Measurements from ENCODE around the gene FAM110A.
"Not testable (repeated sequence)": the region's sequence is repeated elsewhere in the genome, so short reads cannot be mapped to it uniquely, and the experiment has no call there.

The FAM110A gene

DNA sequence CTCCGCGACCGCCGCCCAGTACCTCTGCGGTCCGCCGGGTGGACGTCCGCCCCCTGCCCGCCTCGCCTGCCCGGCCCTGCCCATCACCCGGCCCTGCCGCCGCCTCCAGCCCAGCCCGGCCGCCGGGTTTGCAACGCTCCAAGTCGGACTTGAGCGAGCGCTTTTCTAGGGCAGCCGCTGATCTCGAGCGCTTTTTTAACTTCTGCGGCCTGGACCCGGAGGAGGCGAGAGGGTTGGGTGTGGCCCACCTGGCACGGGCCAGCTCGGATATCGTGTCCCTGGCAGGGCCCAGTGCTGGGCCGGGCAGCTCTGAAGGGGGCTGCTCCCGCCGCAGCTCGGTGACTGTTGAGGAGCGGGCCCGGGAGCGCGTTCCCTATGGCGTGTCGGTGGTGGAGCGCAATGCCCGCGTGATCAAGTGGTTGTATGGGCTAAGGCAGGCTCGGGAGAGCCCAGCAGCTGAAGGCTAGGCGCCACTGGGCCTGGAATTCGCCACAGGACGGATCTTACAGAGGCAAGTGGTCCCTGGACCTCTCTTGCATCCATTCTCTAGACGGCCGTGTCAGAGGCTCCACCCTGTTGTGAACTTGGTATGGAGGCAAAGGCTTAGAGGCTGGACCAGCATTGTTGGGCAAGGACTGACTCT, 11.8 kb downstream of the FAM110A start:
- DNase-seq, result no peak

GRCh38 chr20:845941-846893, 12.7 kb downstream of the FAM110A start:
- DNase-seq, result peak; percentile 21

DNA sequence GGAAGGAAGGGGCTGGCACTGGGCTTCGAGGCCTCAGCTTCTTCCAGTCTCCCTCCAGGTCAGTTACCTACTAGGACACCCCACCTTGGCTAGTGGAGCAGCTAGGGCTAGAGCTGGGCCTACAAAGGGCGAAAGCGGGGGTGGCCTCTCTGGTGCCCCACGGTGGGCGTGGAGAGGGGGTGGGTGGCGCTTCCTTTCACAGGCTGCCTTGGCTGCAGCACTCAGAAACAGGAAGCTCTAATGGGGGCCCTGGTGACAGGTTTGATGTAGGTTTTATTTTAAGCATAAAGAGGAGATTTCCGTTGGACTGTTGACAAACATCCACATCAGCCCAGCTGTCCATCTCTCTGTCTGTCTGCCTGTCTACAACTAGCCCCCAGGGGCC, 13.4 kb downstream of the FAM110A start:
- DNase-seq, result peak; percentile 24

DNA sequence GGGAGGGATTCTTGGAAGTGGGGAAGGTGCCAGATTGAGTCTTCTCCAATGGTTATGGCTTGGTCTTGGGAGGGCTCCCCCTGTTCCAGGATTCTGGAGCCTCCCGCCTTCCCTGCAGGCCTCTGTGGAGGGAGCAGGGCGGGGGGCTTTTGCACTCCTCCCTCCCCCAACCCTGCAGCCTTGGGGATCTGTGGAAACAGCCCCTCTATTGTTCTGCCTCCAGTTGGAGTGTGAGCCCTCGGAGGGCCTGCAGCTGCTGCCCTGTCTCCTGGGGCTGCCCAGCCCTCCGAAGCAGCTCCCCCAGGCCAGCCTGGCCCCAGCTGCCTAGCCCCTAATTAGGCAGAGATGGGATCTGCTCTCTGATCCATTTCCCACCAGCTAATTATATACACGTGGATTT, 14.7 kb downstream of the FAM110A start:
- no peak for DNase-seq

- DNase-seq, result not testable (repeated sequence)
These were observed 15.2 kb downstream of the FAM110A start for GRCh38 chr20:848731-849130.

DNA sequence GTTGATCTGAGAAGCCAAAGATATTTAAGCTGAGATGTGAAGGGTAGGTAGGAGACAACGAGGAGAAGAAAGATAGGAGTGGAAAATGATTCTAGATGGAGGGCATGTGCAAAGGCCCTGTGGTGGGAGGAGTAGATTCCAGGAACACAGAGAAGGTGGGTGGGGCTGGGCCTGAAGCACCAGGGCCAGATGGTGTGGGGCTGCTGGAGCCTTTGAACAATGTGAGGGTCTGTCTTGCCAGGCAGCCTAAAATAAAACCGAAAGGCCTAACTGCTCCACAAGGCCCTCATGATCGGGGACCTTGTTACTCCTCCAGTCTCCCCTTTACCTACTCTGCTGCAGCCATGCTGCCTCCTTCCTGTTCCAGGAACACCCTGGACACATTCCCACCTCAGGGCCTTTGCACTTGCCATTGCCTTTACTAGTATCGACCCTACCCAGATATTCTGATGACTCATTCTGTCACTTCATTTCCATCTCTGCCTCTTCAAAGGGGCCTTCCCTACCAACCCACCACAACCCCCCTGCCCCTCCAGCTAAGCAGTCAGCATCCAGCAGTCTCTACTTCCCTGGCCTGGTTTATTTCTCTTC, 20.0 kb downstream of the FAM110A start:
- DNase-seq, result no peak

DNA sequence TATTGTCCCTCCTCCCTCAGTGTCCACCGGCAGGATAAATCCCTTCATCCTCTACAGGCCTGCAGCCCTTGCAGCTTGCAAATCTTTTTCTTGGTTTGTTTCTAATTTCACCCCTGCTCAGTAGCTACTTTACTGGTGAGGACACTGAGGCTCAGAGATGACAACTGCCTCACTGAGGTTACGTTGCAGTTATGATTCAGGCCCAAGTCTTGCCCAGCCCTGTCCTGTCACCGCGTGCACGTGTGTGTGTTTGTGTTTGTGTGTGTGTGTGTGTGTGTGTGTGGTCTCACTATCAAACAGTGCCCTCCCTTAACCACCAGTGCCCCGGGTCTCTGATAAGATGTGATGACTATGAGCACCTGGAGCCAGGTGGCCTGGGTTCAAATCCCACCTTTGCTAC, 21.1 kb downstream of the FAM110A start:
- no peak for DNase-seq

- DNase-seq, result no peak
These were observed 22.2 kb downstream of the FAM110A start for GRCh38 chr20:855466-856360.

DNA sequence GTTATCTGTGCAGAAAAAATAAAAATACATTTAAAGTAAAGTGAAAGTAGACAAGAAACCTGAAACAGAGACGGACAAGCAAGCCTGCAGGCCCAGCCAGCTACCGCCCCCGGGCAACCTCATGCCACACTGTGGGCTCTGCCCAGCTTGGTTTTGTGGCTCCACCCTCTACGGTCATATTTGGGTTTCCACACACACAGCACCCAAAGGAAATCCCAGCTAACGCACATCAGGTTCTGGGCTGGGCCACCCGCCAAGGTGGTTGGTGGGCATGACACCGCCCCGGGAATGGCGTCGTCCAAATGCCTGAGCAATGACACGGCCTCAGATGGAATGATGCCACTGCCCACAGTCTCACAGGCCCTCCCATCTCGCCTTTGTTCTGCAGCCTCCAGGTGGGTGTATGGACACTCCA, 22.9 kb downstream of the FAM110A start:
- DNase-seq, result no peak

DNA sequence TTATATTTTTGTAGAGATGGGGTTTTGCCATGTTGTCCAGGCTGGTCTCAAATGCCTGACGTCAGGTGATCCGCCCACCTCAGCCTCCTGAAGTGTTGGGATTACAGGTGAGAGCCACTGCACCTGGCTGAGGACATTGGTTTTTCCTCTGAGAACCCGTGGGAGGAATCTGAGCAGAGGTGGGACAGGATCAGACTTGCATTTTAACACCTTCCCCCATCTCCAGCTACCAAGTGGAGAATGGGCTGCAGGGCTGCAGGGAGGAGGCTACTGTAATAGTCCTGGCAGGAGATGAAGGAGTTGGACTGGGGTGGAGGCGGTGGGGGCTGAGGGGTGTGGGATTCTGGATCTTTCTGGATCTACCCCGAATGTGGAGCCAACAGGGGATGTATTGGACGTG, 24.5 kb downstream of the FAM110A start:
- no peak for DNase-seq

DNA sequence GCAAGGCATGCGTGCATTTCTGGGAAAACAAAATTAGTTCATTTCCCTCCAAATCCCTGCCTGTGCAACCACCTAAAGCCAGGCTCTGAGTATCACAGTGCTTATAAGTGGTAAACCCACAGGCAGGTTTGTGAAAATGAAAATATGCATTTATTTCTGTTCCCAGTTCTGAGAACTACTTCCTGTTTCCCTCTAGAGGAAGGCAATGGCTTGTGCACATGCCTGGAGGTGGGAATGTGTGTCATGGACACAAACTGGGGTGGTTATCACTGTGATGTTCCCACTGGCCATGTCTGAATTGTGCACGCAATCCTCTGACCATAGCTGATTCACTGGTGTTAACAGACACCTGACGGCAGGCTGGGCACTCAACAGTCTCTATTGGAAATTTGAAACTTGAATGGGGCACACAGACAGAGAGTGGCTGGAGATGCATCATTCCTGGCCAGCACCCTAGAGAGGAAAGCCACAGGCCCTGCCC, 26.3 kb downstream of the FAM110A start:
- DNase-seq, result peak; percentile 31

- DNase-seq, result no peak
These were observed 27.4 kb downstream of the FAM110A start for GRCh38 chr20:860891-861290.

- DNase-seq, result no peak
These were observed 31.9 kb downstream of the FAM110A start for GRCh38 chr20:865440-865839.

GRCh38 chr20:868279-868678, 34.8 kb downstream of the FAM110A start:
- no peak for DNase-seq

DNA sequence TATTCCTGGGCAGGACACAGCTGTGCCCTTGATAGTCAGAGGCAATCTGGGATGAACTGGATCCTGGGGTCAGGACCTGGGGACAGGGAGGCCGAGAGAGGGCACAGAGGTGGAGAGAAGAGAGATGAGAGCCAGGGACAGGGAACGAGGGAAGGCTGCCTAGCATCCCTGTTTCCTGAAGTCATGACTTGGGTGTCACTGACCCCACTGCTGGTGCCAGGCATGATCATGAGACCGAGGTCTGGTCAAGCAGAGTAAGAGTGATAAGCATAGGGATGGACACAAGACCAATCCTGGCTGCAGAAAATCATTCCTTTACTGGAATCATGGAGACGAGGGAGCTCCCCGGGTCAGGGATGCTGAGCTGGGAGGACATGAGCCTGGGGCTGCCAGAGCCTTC, 36.1 kb downstream of the FAM110A start:
- DNase-seq, result no peak

DNA sequence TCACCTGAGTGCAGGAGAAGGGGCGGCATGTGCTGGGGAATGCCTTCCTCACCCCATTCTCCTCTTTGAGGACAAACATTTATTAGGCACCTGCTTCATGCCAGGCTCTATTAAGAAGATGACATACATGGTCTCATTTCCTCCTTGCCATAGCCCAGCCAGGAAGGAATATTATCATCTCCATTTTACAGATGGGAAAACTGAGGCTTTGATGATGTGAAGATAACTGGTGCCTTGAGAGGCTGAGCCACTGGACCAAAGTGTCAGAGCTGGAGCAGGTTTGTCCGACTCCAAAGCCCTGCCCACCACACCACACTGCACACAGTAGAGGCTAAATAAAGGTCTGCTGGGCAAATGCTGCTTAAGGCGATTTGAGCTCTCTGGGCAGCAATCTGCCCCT, 37.2 kb downstream of the FAM110A start:
- no peak for DNase-seq

DNA sequence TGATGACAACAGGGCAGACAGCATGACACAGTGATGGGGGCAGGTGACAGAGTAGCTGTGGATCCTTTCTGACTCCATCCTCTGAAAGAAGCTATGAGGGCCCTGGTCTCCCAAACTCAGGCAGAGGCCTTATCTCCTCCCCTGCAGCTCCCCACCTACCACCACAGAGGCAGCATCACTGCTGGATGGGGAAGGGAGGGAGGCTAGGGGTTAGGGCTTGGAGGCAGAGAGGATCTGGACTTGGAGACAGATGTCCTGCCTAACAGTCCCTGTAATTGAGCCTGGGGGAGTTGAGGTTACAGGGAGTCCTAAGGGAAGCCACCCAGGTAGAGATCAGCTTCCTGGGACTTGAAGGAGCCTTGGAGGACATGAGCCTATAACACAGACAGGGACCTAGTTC, 37.9 kb downstream of the FAM110A start:
- DNase-seq, result no peak

- DNase-seq, result no peak
These were observed 38.4 kb downstream of the FAM110A start for GRCh38 chr20:871948-872347.

- DNase-seq, result no peak
These were observed 39.5 kb downstream of the FAM110A start for GRCh38 chr20:872855-873520.

DNA sequence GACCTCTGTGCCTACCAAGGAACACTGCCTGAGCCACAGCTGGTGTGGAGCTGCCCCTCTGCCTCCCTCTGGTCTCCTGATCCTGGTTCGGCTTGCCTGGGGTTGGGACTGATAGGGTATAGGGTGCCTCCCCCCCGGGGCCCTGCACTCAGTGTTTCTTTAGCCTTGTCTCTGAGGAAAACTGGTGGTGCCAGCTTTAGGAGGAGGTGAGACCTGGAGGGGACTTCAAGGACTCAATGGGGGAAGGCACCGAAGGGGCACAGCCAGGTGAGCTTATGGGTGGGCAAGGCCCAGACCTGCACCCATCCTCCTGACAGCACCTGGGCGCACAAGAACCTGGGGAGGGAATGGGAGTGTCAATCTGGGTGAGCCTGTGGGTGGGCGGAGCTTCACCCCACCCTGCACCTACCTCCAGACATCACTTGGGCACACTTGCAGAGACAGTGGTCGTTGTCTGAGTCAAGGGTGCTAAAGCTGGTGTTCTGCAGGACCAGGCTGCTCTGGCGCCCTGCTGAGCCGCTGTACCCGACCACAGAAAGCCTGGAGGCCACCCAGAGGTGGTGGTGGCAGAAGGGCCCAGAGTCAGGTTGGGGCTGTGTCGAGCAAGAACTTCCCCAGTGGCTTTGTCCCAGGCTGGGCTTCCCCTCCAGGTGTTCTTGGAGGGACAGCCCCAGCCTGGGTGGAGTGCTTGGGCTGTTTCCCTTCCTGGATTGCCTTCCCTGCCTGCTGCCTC, 40.5 kb downstream of the FAM110A start:
- DNase-seq, result no peak

DNA sequence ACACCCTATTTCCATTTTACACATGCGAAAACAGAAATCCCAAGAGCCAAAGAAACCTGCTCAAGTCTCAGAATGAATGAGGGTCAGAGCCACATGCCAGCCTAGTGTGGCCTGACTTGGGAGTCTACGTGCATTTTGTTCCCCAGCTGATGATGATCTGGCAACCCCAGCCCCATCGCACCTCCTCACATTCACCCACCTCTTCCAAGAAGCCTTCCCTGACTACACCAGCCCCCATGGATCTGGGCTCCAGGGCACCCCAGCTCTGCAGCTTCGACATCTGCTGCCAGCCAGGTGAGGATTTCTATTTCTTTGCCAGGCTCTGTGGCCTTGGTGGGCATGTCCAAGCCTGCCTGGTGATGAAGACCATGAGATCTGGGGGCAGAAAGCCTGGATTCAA, 41.6 kb downstream of the FAM110A start:
- no peak for DNase-seq

Data from OCI-M1 (cell line).